22Rv1 (cell line): ENCODE measurements around the gene EHHADH.
"Not testable (repeated sequence)": the region's sequence is repeated elsewhere in the genome, so short reads cannot be mapped to it uniquely, and the experiment has no call there.

ENCODE experiments used
- H3K27ac ChIP-seq: fragments of 450-650 bp; 2 replicates; pipeline ENCODE4 v1.5.1; 2017
- CTCF ChIP-seq: fragments of 450-650 bp; IDR thresholded peaks from 2 replicates; pipeline ENCODE4 v1.5.1; 2017; ENCODE audit warnings: mild to moderate bottlenecking
- ZFX ChIP-seq: fragments of 450-650 bp; IDR thresholded peaks from 2 replicates; pipeline ENCODE4 v1.6.1; 2017; ENCODE audit warnings: antibody characterized with exemption, borderline replicate concordance

EHHADH gene

GRCh38 chr3:185253645-185254410 is at the start of gene EHHADH:
TSS of gene EHHADH (minus strand) at chr3:185254049. CDS start at chr3:185254022, 27 bp downstream.
- no peak within 1 kb of the TSS for H3K27ac ChIP-seq
- TF ChIP-seq ZFX (no peak), CTCF (no peak)

- H3K27ac ChIP-seq = not testable (repeated sequence)
Measured at GRCh38 chr3:185299918-185300426, 46.1 kb upstream of the EHHADH start.

GRCh38 chr3:185297867-185298266 is 44.0 kb upstream of the EHHADH start:
- TF ChIP-seq ZFX (no peak), CTCF (no peak)
- H3K27ac ChIP-seq = no peak overlapping the region

GRCh38 chr3:185292238-185292637 is 38.4 kb upstream of the EHHADH start:
- TF ChIP-seq CTCF (no peak), ZFX (no peak)
- H3K27ac ChIP-seq = no peak overlapping the region

- no peak overlapping the region for H3K27ac ChIP-seq
- TF ChIP-seq ZFX (no peak), CTCF (no peak)
Measured at GRCh38 chr3:185290266-185290665, 36.4 kb upstream of the EHHADH start.

- TF ChIP-seq CTCF (no peak), ZFX (no peak)
- H3K27ac ChIP-seq = peak overlapping the region; percentile 64
Measured at GRCh38 chr3:185283374-185283935, 29.6 kb upstream of the EHHADH start.

GRCh38 chr3:185282696-185283373 is 29.0 kb upstream of the EHHADH start:
- H3K27ac ChIP-seq = peak overlapping the region; percentile 64
- TF ChIP-seq ZFX (no peak), CTCF (no peak)
